OCI-LY1 (cell line): Measurements from ENCODE around the gene MCAT.

Experiments
- H2AFZ ChIP-seq: fragments of 200-600 bp; sonication (generic), shearing (Covaris generic); 2 replicates; pipeline ENCODE4 v1.6.0; 2014; ENCODE audit warnings: antibody characterized with exemption, mild to moderate bottlenecking, low read length
- H3F3A ChIP-seq: fragments of 200-600 bp; sonication (generic), shearing (Covaris generic); 2 replicates; pipeline ENCODE4 v1.6.0; 2014; ENCODE audit warnings: mild to moderate bottlenecking, antibody characterized with exemption, low read length, moderate library complexity; ENCODE audit not compliant: insufficient read depth
- H3K27ac ChIP-seq: fragments of 200-600 bp; sonication (generic); 2 replicates; pipeline ENCODE4 v1.5.1; 2014; ENCODE audit warnings: low read length, mixed run types, mild to moderate bottlenecking, low read depth; ENCODE audit not compliant: poor library complexity, severe bottlenecking
- H3K27me3 ChIP-seq: fragments of 200-600 bp; sonication (generic); 2 replicates; pipeline ENCODE4 v1.6.0; 2014; ENCODE audit warnings: antibody characterized with exemption, mild to moderate bottlenecking, low read length, moderate library complexity; ENCODE audit not compliant: insufficient read depth
- H3K36me3 ChIP-seq: fragments of 200-600 bp; sonication (generic); 2 replicates; pipeline ENCODE4 v1.6.1; 2014; ENCODE audit warnings: mild to moderate bottlenecking, antibody characterized with exemption, low read length, moderate library complexity, mixed read lengths; ENCODE audit not compliant: insufficient read depth
- H3K4me1 ChIP-seq: fragments of 200-600 bp; sonication (generic); 2 replicates; pipeline ENCODE4 v1.5.1; 2014; ENCODE audit warnings: mild to moderate bottlenecking, low read length, moderate library complexity; ENCODE audit not compliant: insufficient read depth, severe bottlenecking
- H3K4me2 ChIP-seq: fragments of 200-600 bp; sonication (generic), shearing (Covaris generic); 2 replicates; pipeline ENCODE4 v1.6.1; 2014; ENCODE audit warnings: low read length
- H3K4me3 ChIP-seq: fragments of 200-600 bp; sonication (generic); 2 replicates; pipeline ENCODE4 v1.5.1; 2014; ENCODE audit warnings: low read length, low read depth, mild to moderate bottlenecking, mixed read lengths; ENCODE audit not compliant: poor library complexity, severe bottlenecking
- H3K79me2 ChIP-seq: fragments of 200-600 bp; shearing (Covaris generic); 2 replicates; pipeline ENCODE4 v1.6.1; 2016; ENCODE audit warnings: mixed run types, low read length, mixed read lengths; ENCODE audit not compliant: insufficient read depth
- H3K9ac ChIP-seq: fragments of 200-600 bp; sonication (generic), shearing (Covaris generic); 2 replicates; pipeline ENCODE4 v1.6.1; 2014; ENCODE audit warnings: mild to moderate bottlenecking, low read length, mixed read lengths
- H3K9me2 ChIP-seq: fragments of 200-600 bp; sonication (generic), shearing (Covaris generic); 2 replicates; pipeline ENCODE4 v1.6.1; 2014; ENCODE audit warnings: low read depth, mild to moderate bottlenecking, low read length, mixed read lengths
- H3K9me3 ChIP-seq: fragments of 200-600 bp; shearing (Covaris generic); 2 replicates; pipeline ENCODE4 v1.6.1; 2014; ENCODE audit warnings: low read length, mixed read lengths
- H4K20me1 ChIP-seq: fragments of 200-600 bp; sonication (generic), shearing (Covaris generic); 2 replicates; pipeline ENCODE4 v1.6.0; 2016; ENCODE audit warnings: mild to moderate bottlenecking, low read length; ENCODE audit not compliant: insufficient read depth
- CTCF ChIP-seq: fragments of 200-600 bp; sonication (generic), shearing (Covaris generic); IDR thresholded peaks from 2 replicates; pipeline ENCODE4 v1.5.1; 2017; ENCODE audit warnings: mild to moderate bottlenecking, antibody characterized with exemption, low read length, moderate library complexity, mixed read lengths
- EZH2 ChIP-seq: fragments of 200-600 bp; sonication (generic), shearing (Covaris generic); IDR thresholded peaks from 2 replicates; pipeline ENCODE4 v1.8.0; 2017; ENCODE audit warnings: borderline replicate concordance, mixed run types, mild to moderate bottlenecking, antibody characterized with exemption, low read length, moderate library complexity, mixed read lengths

MCAT gene

GRCh38 chr22:43179146-43179910, 36.1 kb upstream of the MCAT start:
- no peak overlapping the region for H3K4me3 ChIP-seq
- H2AFZ ChIP-seq, result no peak overlapping the region
- H3K9me2 ChIP-seq, result no peaks in the 10 kb centered on the region
- H4K20me1 ChIP-seq, result no peaks in the 10 kb centered on the region
- H3K79me2 ChIP-seq, result no peaks in the 10 kb centered on the region
- H3K27ac ChIP-seq, result no peak overlapping the region
- peaks cover 88% of the 10 kb centered on the region for H3K36me3 ChIP-seq
- TF ChIP-seq EZH2 (no peak), CTCF (no peak)
- H3K9me3 ChIP-seq, result no peaks in the 10 kb centered on the region
- H3K9ac ChIP-seq, result no peak overlapping the region
- H3K4me2 ChIP-seq, result no peak overlapping the region
- H3K4me1 ChIP-seq, result no peaks in the 10 kb centered on the region
- H3K27me3 ChIP-seq, result no peaks in the 10 kb centered on the region
- no peaks in the 10 kb centered on the region for H3F3A ChIP-seq

- Histone ChIP-seq H3K9me2 (no peaks in the 10 kb centered on the region), H2AFZ (no peak overlapping the region), H3K27me3 (no peaks in the 10 kb centered on the region), H3K4me1 (no peaks in the 10 kb centered on the region), H3K9me3 (no peaks in the 10 kb centered on the region), H3K9ac (no peak overlapping the region), H4K20me1 (no peaks in the 10 kb centered on the region), H3K79me2 (no peaks in the 10 kb centered on the region), H3K27ac (no peak overlapping the region), H3K4me3 (no peak overlapping the region), H3K36me3 (peaks cover 89% of the 10 kb centered on the region), H3K4me2 (no peak overlapping the region), H3F3A (no peaks in the 10 kb centered on the region)
- TF ChIP-seq CTCF (no peak), EZH2 (no peak)
Observed at GRCh38 chr22:43177479-43177878, 34.3 kb upstream of the MCAT start.

- H3K79me2 ChIP-seq, result no peaks in the 10 kb centered on the region
- H3K9ac ChIP-seq, result no peak overlapping the region
- H3K27ac ChIP-seq, result no peak overlapping the region
- no peak overlapping the region for H3K4me2 ChIP-seq
- H3K4me3 ChIP-seq, result no peak overlapping the region
- no peak overlapping the region for H2AFZ ChIP-seq
- H4K20me1 ChIP-seq, result no peaks in the 10 kb centered on the region
- no peaks in the 10 kb centered on the region for H3K9me2 ChIP-seq
- TF ChIP-seq CTCF (no peak), EZH2 (no peak)
- H3K27me3 ChIP-seq, result no peaks in the 10 kb centered on the region
- H3K9me3 ChIP-seq, result no peaks in the 10 kb centered on the region
- H3K36me3 ChIP-seq, result peaks cover 89% of the 10 kb centered on the region
- no peaks in the 10 kb centered on the region for H3K4me1 ChIP-seq
- H3F3A ChIP-seq, result no peaks in the 10 kb centered on the region
Observed at GRCh38 chr22:43176090-43176489, 32.9 kb upstream of the MCAT start.
